Activated naive CD4-positive, alpha-beta T cell treated with anti-CD3 and anti-CD28 coated beads, Interleukin-2, amount 10 ng/mL, durations not matched to agents 7 days and 5 days (primary cell): ENCODE results near the gene MYO10.
A peak's percentile ranks its signal among the peaks of the same experiment; 100 is the strongest.

Experiments
- CTCF ChIA-PET: fragments of 350-600 bp; sonication (Branson Sonifier 250); formaldehyde crosslinking; loops from one replicate; lab custom pipeline; 2021; ENCODE audit warnings: antibody characterized with exemption; lab: Charles Lee
- DNase-seq: peaks from one replicate; pipeline ENCODE4 v3.0.0-alpha.2; 2020
- H3K27ac Mint-ChIP-seq: one replicate; pipeline ENCODE4 v1.8.0; 2021; ENCODE audit warnings: mild to moderate bottlenecking, moderate library complexity, mixed read lengths
- H3K27me3 Mint-ChIP-seq: one replicate; pipeline ENCODE4 v1.8.0; 2021; ENCODE audit warnings: mild to moderate bottlenecking, mixed read lengths
- H3K36me3 Mint-ChIP-seq: one replicate; pipeline ENCODE4 v1.8.0; 2021; ENCODE audit warnings: mixed read lengths
- H3K4me1 Mint-ChIP-seq: one replicate; pipeline ENCODE4 v1.8.0; 2021; ENCODE audit warnings: mixed read lengths
- H3K4me3 Mint-ChIP-seq: one replicate; pipeline ENCODE4 v1.8.0; 2021; ENCODE audit warnings: mild to moderate bottlenecking, moderate library complexity, mixed read lengths
- H3K9me3 Mint-ChIP-seq: one replicate; pipeline ENCODE4 v1.8.0; 2021; ENCODE audit warnings: mixed read lengths

The MYO10 gene

GRCh38 chr5:16618138-16618897 lies 317.8 kb downstream of the MYO10 start:
- peaks cover 3% of the 10 kb centered on the region for H3K27me3 Mint-ChIP-seq
- H3K9me3 Mint-ChIP-seq, result no peaks in the 10 kb centered on the region
- DNase-seq, result no peak
- no peak overlapping the region for H3K4me3 Mint-ChIP-seq
- no peak overlapping the region for H3K27ac Mint-ChIP-seq
- H3K4me1 Mint-ChIP-seq, result peaks cover 35% of the 10 kb centered on the region
- H3K36me3 Mint-ChIP-seq, result peaks cover 21% of the 10 kb centered on the region
- CTCF ChIA-PET, result interaction anchor here (0.6 to 3.2 kb wide), 4 partner anchors 8 to 74 kb away, joined by 3 to 16 read pairs (median 7); no protein-coding TSS in a partner anchor

DNA sequence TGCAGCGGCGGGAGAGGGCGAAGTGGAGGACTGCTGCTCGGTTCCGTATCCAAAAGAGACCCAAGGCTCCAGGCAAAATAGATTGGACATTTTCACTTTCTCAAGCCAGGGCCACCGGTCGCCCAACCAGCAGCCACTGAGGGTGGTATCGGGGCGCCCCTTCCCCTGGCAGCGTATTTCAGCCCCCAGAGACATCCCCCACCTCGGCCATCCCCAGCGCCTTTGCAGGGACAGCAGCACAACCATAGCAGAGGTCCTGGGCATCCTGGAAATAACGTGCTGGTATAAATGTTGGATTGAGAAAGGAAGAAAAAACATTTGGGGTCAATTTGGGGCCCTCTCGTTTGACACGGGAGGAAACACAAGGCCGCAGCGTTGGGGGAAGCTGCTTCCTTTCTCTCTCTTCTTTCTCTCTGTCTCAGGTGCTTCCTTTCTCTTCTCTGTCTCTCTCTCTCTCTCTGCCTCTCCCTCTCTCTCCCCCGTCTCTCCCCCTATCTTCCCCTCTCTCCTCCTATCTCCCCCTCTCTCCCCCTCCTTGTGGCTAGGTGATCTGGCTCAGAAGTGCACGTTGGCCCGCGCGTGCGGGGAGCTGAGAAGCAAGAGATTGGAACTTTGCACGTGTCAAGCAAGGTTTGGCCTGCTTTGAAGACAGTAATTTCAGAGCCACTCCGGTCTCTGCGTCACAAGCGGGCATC lies 318.7 kb downstream of the MYO10 start:
- H3K36me3 Mint-ChIP-seq, result peaks cover 26% of the 10 kb centered on the region
- no peak overlapping the region for H3K4me3 Mint-ChIP-seq
- CTCF ChIA-PET, result interaction anchor here (0.6 to 3.2 kb wide), 3 partner anchors 9 to 75 kb away, joined by 3 to 16 read pairs (median 11); no protein-coding TSS in a partner anchor
- peaks cover 42% of the 10 kb centered on the region for H3K4me1 Mint-ChIP-seq
- H3K9me3 Mint-ChIP-seq, result no peaks in the 10 kb centered on the region
- H3K27me3 Mint-ChIP-seq, result peaks cover 3% of the 10 kb centered on the region
- DNase-seq, result peak; percentile 77
- no peak overlapping the region for H3K27ac Mint-ChIP-seq

DNA sequence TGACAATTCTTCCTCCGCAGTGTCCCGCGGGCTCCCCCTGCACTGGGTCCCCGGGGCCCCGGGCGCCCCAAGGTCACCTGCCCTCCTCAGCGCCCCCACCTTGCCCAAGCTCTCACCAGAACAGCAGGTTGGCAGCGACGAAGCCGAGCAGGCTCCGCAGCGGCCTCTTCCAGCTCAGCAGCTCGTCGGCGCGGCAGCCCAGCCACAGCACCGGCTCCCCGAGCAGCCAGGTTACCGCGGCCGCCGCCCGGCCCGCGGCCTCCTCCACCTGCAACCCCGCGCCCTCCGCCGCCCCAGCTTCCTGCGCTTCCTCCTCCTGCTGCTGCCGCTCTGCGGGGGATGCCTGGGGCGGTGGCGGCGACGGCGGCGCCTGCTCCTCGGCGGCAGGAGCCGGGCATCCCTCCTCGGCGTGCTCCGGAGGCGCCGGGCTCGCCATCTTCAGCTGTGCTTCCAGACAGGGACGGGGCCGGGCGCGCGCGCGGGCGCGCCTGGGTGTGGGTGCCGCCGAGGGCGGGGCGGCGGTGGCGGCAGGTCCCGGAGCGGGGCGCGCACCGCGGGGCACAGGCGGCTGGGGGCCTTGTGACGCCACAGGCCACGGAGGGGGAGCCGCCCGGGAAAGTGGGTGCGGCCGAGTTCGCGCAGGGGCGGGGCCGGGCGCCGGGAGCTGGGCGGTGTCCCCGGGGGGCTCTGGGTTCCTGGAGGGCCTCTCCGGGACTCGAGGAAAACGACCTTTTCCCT lies 319.4 kb downstream of the MYO10 start, which contains the start of gene RETREG1:
RETREG1 (minus strand) TSS at position 462 of the 738 bp plus-strand sequence; CDS start at position 436, 26 bp downstream.
- CTCF ChIA-PET, result interaction anchor here (2.2 to 3.2 kb wide), 2 partner anchors 10 to 50 kb away, joined by 11 to 16 read pairs; no protein-coding TSS in a partner anchor
- Mint-ChIP-seq H3K4me3 (peak within 1 kb of the TSS; percentile 99), H3K36me3 (peaks cover 31% of the 10 kb centered on the region), H3K4me1 (peaks cover 44% of the 10 kb centered on the region), H3K27ac (peak within 1 kb of the TSS; percentile 97), H3K9me3 (no peaks in the 10 kb centered on the region), H3K27me3 (peaks cover 3% of the 10 kb centered on the region)
- DNase-seq, result peak; percentile 87

GRCh38 chr5:16615741-16616535 lies 320.1 kb downstream of the MYO10 start:
- H3K4me3 Mint-ChIP-seq, result peak overlapping the region; percentile 99
- peaks cover 39% of the 10 kb centered on the region for H3K36me3 Mint-ChIP-seq
- CTCF ChIA-PET, result interaction anchor here (2.2 to 3.2 kb wide), 2 partner anchors 11 to 51 kb away, joined by 11 to 16 read pairs; no protein-coding TSS in a partner anchor
- DNase-seq, result peak; percentile 44
- peaks cover 49% of the 10 kb centered on the region for H3K4me1 Mint-ChIP-seq
- peak overlapping the region; percentile 97 for H3K27ac Mint-ChIP-seq
- peaks cover 4% of the 10 kb centered on the region for H3K9me3 Mint-ChIP-seq
- H3K27me3 Mint-ChIP-seq, result peaks cover 3% of the 10 kb centered on the region

DNA sequence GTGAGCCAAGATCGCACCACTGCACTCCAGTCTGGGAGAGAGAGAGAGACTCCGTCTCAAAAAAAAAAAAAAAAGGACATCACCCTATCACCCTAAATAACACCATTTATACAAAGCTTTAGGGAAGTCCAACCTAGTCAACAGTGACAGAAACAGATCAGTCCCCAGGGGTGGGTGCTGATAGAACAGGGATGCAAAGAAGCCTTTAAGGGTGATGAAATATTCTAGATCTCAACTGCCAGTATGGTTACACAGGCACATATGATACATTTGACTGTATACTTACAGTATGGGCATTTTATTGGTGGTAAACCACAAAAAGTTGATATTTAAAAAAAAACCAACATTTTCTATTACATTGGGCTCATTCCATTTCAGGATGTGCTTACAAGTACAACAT lies 324.1 kb downstream of the MYO10 start:
- Mint-ChIP-seq H3K9me3 (peaks cover 7% of the 10 kb centered on the region), H3K36me3 (peaks cover 60% of the 10 kb centered on the region), H3K27ac (no peak overlapping the region), H3K27me3 (peaks cover 3% of the 10 kb centered on the region), H3K4me1 (peaks cover 57% of the 10 kb centered on the region), H3K4me3 (no peak overlapping the region)
- CTCF ChIA-PET, result no interaction called here
- no peak for DNase-seq
